GM12878 (cell line): Measurements from ENCODE around the gene SGSM2. TPM values are rescaled to one million over a fixed set of nuclear protein-coding genes. Genes with fewer than 3 reads are reported as not detected.

Experiments
- ATAC-seq: fragments of 200-7000 bp; cut with Tn5 transposase; 3 replicates; pipeline ENCODE4 v1.9.1; 2020; ENCODE audit warnings: mild to moderate bottlenecking, moderate library complexity
- BruUV-seq: library from RNA; stranded (reverse); fragments of 400-500 nt; replicated peaks from 2 replicates; lab custom pipeline; 2021; lab: Mats Ljungman, UMichigan
- CTCF ChIA-PET: fragments of 300-600 bp; sonication (Branson Sonifier 250); formaldehyde crosslinking; extraction: SDS; loops from one replicate; lab custom pipeline; 2021; ENCODE audit warnings: inconsistent platforms; lab: Yijun Ruan, JAX
- POLR2A ChIA-PET: fragments of 350-600 bp; formaldehyde crosslinking; extraction: SDS; loops from one replicate; lab custom pipeline; 2021; ENCODE audit warnings: inconsistent platforms; lab: Charles Lee
- RAD21 ChIA-PET: fragments of 300-600 bp; sonication (Branson Sonifier 250); formaldehyde crosslinking; loops from one replicate; lab custom pipeline; 2023; ENCODE audit warnings: antibody characterized with exemption; ENCODE audit not compliant: unreplicated experiment; lab: Charles Lee
- SMC1A ChIA-PET: fragments of 300-600 bp; sonication (Branson Sonifier 250); formaldehyde crosslinking; loops from one replicate; lab custom pipeline; 2023; ENCODE audit not compliant: unreplicated experiment, uncharacterized antibody; lab: Charles Lee
- DNase-seq: peaks from one replicate; pipeline ENCODE4 v3.0.0-alpha.2; 2011; ENCODE audit warnings: low read depth, low spot score
- FAIRE-seq: peaks from 3 replicates; lab custom pipeline; 2011; peaks lifted over from hg19 to GRCh38; lab: Jason Lieb, UNC
- H2AFZ ChIP-seq: 2 replicates; pipeline ENCODE4 v1.6.0; 2011; ENCODE audit warnings: low read depth, low read length, control low read depth; ENCODE audit not compliant: control insufficient read depth
- H3K27ac ChIP-seq: 2 replicates; pipeline ENCODE4 v1.5.1; 2011; ENCODE audit warnings: control low read depth; ENCODE audit not compliant: control insufficient read depth, insufficient read depth
- H3K27me3 ChIP-seq, 2 experiments: replicated peaks in 1 of 2; 2 replicates each; pipeline versions ENCODE4 v1.6.0 to v1.6.1; 2011; ENCODE audit warnings: low read length in 1 of 2; ENCODE audit not compliant: control insufficient read depth in 2 of 2, insufficient read depth in 2 of 2
- H3K36me3 ChIP-seq, 2 experiments: 2 replicates each; pipeline ENCODE4 v1.5.1; 2011; ENCODE audit warnings: low read length in 1 of 2; ENCODE audit not compliant: control insufficient read depth in 2 of 2, insufficient read depth in 2 of 2
- H3K4me1 ChIP-seq: 2 replicates; pipeline ENCODE4 v1.6.1; 2011; ENCODE audit warnings: mild to moderate bottlenecking, low read length, moderate library complexity, mixed read lengths; ENCODE audit not compliant: control insufficient read depth, insufficient read depth
- H3K4me2 ChIP-seq: 2 replicates; pipeline ENCODE4 v1.6.0; 2011; ENCODE audit warnings: control low read depth; ENCODE audit not compliant: control insufficient read depth, insufficient read depth
- H3K4me3 ChIP-seq: fragments of 200-600 bp; sonication (generic); 2 replicates; pipeline ENCODE4 v1.5.1; 2016
- H3K79me2 ChIP-seq: 2 replicates; pipeline ENCODE4 v1.6.0; 2011; ENCODE audit warnings: low read length; ENCODE audit not compliant: control insufficient read depth, insufficient read depth
- H3K9ac ChIP-seq: 2 replicates; pipeline ENCODE4 v1.8.0; 2011; ENCODE audit warnings: low read length, control low read depth, mixed read lengths; ENCODE audit not compliant: control insufficient read depth, insufficient read depth
- H3K9me3 ChIP-seq: replicated peaks from 3 replicates; pipeline ENCODE4 v1.5.1; 2011; ENCODE audit warnings: mild to moderate bottlenecking, low read length; ENCODE audit not compliant: control insufficient read depth, insufficient read depth
- H4K20me1 ChIP-seq: 2 replicates; pipeline ENCODE4 v1.6.0; 2011; ENCODE audit not compliant: control insufficient read depth, insufficient read depth
- ATF7 ChIP-seq: fragments of 450-650 bp; IDR thresholded peaks from 2 replicates; pipeline ENCODE4 v1.6.1; 2016; ENCODE audit warnings: low read depth, mild to moderate bottlenecking
- CHD1 ChIP-seq: IDR thresholded peaks from 2 replicates; pipeline ENCODE4 v1.6.1; 2012; ENCODE audit warnings: low read depth, low read length, improper control_type of control experiment
- CHD2 ChIP-seq: IDR thresholded peaks from 2 replicates; pipeline ENCODE4 v1.6.1; 2011; ENCODE audit warnings: low read depth, low read length, improper control_type of control experiment, borderline replicate concordance
- FOS ChIP-seq: IDR thresholded peaks from 3 replicates; pipeline ENCODE4 v1.6.1; 2011; ENCODE audit warnings: borderline replicate concordance; ENCODE audit not compliant: insufficient read length; ENCODE audit errors: extremely low read depth
- HDAC6 ChIP-seq: fragments of 200-600 bp; sonication (generic); IDR thresholded peaks from one replicate; pipeline ENCODE4 v1.8.0; 2017; ENCODE audit warnings: antibody characterized with exemption; ENCODE audit not compliant: unreplicated experiment
- KDM1A ChIP-seq: fragments of 200-600 bp; sonication (generic); IDR thresholded peaks from 2 replicates; pipeline ENCODE4 v1.6.1; 2016; ENCODE audit warnings: borderline replicate concordance
- LARP7 ChIP-seq: fragments of 450-650 bp; IDR thresholded peaks from 2 replicates; pipeline ENCODE4 v1.6.1; 2017; ENCODE audit warnings: mild to moderate bottlenecking
- MTA2 ChIP-seq: fragments of 450-650 bp; IDR thresholded peaks from 2 replicates; pipeline ENCODE4 v1.6.1; 2016; ENCODE audit warnings: low read depth, mild to moderate bottlenecking, moderate library complexity
- MYC ChIP-seq: IDR thresholded peaks from 2 replicates; pipeline ENCODE4 v1.6.1; 2011; ENCODE audit warnings: mild to moderate bottlenecking, low read length, moderate library complexity, inconsistent platforms; ENCODE audit not compliant: insufficient read depth, insufficient replicate concordance, insufficient read length, severe bottlenecking
- SMC3 ChIP-seq: IDR thresholded peaks from 2 replicates; pipeline ENCODE4 v1.6.1; 2011; ENCODE audit warnings: low read length, improper control_type of control experiment, borderline replicate concordance
- STAT3 ChIP-seq: IDR thresholded peaks from 2 replicates; pipeline ENCODE4 v1.6.1; 2011; ENCODE audit warnings: low read depth, low read length, improper control_type of control experiment
- SUZ12 ChIP-seq: fragments of 200-600 bp; sonication (generic); IDR thresholded peaks from one replicate; pipeline ENCODE4 v1.6.1; 2018; ENCODE audit warnings: antibody characterized with exemption, mild to moderate bottlenecking; ENCODE audit not compliant: unreplicated experiment
- TARDBP ChIP-seq: IDR thresholded peaks from 2 replicates; pipeline ENCODE4 v1.6.1; 2016; ENCODE audit warnings: borderline replicate concordance
- WGBS: methylation state at CpG from one replicate; pipeline ENCODE4 v1.1.6; 2016; ENCODE audit warnings: low lambda C conversion rate; ENCODE audit not compliant: insufficient replicate concordance, insufficient coverage; ENCODE audit errors: missing lambda C conversion rate; 5-methylcytosine and 5-hydroxymethylcytosine counted together
- in situ Hi-C: fragments of 300-500 bp; cut with MboI; formaldehyde crosslinking; loops from 9 replicates; pipeline ENCODE4 v1.14.3; 2018; ENCODE audit warnings: mixed read lengths
- intact Hi-C: fragments of 100-400 bp; cut with micrococcal nuclease; formaldehyde crosslinking; loops from one replicate; pipeline ENCODE4 v1.14.2; 2022; ENCODE audit not compliant: unreplicated experiment
- polyA plus RNA-seq, 11 experiments: library from polyadenylated mRNA; depleted of rRNA in 4 of 11; unstranded in 6 of 11; stranded (reverse) in 5 of 11; fragments of >200 nt; fragmentation: Nextera tagmentation in 4 of 11; fragmentation: Illumina TruSeq in 1 of 11; extraction: Ambion mirVana in 4 of 11; extraction: Trizol in 1 of 11; gene quantifications; 1 replicate in 1 of 11; 2 replicates in 10 of 11; pipeline versions ENCODE4 v1.2.1 to v1.2.3, GENCODE V29; 2011 to 2016; ENCODE audit warnings: inconsistent platforms in 2 of 11, missing spikeins in 2 of 11, low read depth in 1 of 11
- total RNA-seq, 4 experiments: library from RNA; depleted of rRNA in 3 of 4; stranded (reverse); fragments of >200 nt in 3 of 4; fragmentation: Illumina TruSeq in 1 of 4; extraction: Trizol in 1 of 4; gene quantifications; 2 replicates each; pipeline versions ENCODE4 v1.2.1 to v1.2.3, GENCODE V29; 2013 to 2021
- TF ChIP-seq, protein P1 (sequence below): fragments of 450-650 bp; IDR thresholded peaks from 2 replicates; pipeline ENCODE4 v1.6.1; 2017; ENCODE audit warnings: mild to moderate bottlenecking, low read depth, inconsistent platforms; ENCODE audit not compliant: poor library complexity, severe bottlenecking
- TF ChIP-seq, protein P2 (sequence below): IDR thresholded peaks from 2 replicates; pipeline ENCODE4 v1.6.1; 2012; ENCODE audit warnings: mild to moderate bottlenecking, low read depth, low read length
- TF ChIP-seq, protein P3 (sequence below): fragments of 450-650 bp; conservative IDR thresholded peaks from 2 replicates; pipeline ENCODE4 v1.6.1; 2017; ENCODE audit warnings: mild to moderate bottlenecking, moderate library complexity

The SGSM2 gene
- total and polyA plus RNA-seq, 10 of the 15 experiments (the other 5 are each of a cell fraction or from before 2014, with no cell fraction given) = 0.50 to 50.9 (median 18.5) TPM

DNA sequence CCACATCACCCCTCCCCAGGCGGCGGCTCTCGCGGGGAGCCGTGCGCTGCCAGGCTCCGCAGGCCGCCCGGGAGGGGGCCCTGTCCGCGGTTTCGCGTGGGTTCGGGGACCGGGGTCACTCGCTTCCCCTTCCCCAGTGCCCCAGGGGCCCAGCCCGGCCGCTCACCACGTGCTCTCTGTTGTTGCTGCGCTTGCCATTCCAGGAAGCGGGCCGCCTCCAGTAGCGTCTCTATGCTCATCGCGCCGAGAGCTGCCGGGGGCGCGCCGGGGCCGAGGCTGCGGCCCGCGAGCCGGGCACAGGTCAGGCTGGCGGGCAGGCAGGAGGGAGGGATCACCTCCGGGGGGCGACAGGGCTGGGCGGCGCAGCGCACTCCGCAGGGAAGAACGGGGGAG, 63.2 kb downstream of the SGSM2 start:
- intact Hi-C loops = loop anchor here (10.0 kb wide), 1 partner anchor 194 kb away; the partner anchor contains the start of gene PAFAH1B1
- Histone ChIP-seq H3K9ac (peak overlapping the region; percentile 76), H3K4me2 (peak overlapping the region; percentile 99), H3K27ac (peak overlapping the region; percentile 95), H3K36me3 (no peaks in the 10 kb centered on the region; a peak in 1 of 4 replicates), H2AFZ (peak overlapping the region; percentile 24), H3K4me1 (peaks cover 21% of the 10 kb centered on the region), H3K79me2 (peaks cover 20% of the 10 kb centered on the region), H3K27me3 (no peaks in the 10 kb centered on the region), H4K20me1 (no peaks in the 10 kb centered on the region), H3K9me3 (no peaks in the 10 kb centered on the region), H3K4me3 (peak overlapping the region; percentile 98)
- BruUV-seq = TSS peak; percentile 81
- FAIRE-seq = no peak
- POLR2A ChIA-PET = interaction anchor here (0.5 to 1.2 kb wide), 3 partner anchors 72 to 684 kb away, joined by 3 to 6 read pairs (median 6); no protein-coding TSS in a partner anchor
- peak; percentile 11 for ATAC-seq
- RAD21 ChIA-PET = interaction anchor here (0.6 to 6.7 kb wide), 2 partner anchors 16 to 18 kb away, joined by 4 to 54 read pairs; no protein-coding TSS in a partner anchor
- WGBS = 2% methylated on average over 43 of the region's 43 CpGs
- SMC1A ChIA-PET = interaction anchor here (1.0 to 1.9 kb wide), 3 partner anchors 15 to 34 kb away, joined by 3 to 8 read pairs (median 3); no protein-coding TSS in a partner anchor
- CTCF ChIA-PET = interaction anchor here (9.8 kb wide), 1 partner anchor 18 kb away, joined by 105 read pairs; no protein-coding TSS in a partner anchor
- in situ Hi-C loops = loop anchor here (25.0 kb wide), 1 partner anchor 612 kb away; no protein-coding TSS in a partner anchor
- DNase-seq = no peak
- TF ChIP-seq CHD2 = no peak
- no peak for TF ChIP-seq ATF7
- no peak for TF ChIP-seq FOS
- TF ChIP-seq LARP7 = no peak; the same call in 1 of the 2 replicates
- TF ChIP-seq, protein P1, sequence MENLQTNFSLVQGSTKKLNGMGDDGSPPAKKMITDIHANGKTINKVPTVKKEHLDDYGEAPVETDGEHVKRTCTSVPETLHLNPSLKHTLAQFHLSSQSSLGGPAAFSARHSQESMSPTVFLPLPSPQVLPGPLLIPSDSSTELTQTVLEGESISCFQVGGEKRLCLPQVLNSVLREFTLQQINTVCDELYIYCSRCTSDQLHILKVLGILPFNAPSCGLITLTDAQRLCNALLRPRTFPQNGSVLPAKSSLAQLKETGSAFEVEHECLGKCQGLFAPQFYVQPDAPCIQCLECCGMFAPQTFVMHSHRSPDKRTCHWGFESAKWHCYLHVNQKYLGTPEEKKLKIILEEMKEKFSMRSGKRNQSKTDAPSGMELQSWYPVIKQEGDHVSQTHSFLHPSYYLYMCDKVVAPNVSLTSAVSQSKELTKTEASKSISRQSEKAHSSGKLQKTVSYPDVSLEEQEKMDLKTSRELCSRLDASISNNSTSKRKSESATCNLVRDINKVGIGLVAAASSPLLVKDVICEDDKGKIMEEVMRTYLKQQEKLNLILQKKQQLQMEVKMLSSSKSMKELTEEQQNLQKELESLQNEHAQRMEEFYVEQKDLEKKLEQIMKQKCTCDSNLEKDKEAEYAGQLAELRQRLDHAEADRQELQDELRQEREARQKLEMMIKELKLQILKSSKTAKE = no peak
- peak; percentile 6 for TF ChIP-seq HDAC6
- no peak for TF ChIP-seq TARDBP
- no peak for TF ChIP-seq STAT3
- TF ChIP-seq, protein P2, sequence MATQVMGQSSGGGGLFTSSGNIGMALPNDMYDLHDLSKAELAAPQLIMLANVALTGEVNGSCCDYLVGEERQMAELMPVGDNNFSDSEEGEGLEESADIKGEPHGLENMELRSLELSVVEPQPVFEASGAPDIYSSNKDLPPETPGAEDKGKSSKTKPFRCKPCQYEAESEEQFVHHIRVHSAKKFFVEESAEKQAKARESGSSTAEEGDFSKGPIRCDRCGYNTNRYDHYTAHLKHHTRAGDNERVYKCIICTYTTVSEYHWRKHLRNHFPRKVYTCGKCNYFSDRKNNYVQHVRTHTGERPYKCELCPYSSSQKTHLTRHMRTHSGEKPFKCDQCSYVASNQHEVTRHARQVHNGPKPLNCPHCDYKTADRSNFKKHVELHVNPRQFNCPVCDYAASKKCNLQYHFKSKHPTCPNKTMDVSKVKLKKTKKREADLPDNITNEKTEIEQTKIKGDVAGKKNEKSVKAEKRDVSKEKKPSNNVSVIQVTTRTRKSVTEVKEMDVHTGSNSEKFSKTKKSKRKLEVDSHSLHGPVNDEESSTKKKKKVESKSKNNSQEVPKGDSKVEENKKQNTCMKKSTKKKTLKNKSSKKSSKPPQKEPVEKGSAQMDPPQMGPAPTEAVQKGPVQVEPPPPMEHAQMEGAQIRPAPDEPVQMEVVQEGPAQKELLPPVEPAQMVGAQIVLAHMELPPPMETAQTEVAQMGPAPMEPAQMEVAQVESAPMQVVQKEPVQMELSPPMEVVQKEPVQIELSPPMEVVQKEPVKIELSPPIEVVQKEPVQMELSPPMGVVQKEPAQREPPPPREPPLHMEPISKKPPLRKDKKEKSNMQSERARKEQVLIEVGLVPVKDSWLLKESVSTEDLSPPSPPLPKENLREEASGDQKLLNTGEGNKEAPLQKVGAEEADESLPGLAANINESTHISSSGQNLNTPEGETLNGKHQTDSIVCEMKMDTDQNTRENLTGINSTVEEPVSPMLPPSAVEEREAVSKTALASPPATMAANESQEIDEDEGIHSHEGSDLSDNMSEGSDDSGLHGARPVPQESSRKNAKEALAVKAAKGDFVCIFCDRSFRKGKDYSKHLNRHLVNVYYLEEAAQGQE = no peak
- TF ChIP-seq SUZ12 = no peak
- no peak for TF ChIP-seq SMC3
- TF ChIP-seq, protein P3, sequence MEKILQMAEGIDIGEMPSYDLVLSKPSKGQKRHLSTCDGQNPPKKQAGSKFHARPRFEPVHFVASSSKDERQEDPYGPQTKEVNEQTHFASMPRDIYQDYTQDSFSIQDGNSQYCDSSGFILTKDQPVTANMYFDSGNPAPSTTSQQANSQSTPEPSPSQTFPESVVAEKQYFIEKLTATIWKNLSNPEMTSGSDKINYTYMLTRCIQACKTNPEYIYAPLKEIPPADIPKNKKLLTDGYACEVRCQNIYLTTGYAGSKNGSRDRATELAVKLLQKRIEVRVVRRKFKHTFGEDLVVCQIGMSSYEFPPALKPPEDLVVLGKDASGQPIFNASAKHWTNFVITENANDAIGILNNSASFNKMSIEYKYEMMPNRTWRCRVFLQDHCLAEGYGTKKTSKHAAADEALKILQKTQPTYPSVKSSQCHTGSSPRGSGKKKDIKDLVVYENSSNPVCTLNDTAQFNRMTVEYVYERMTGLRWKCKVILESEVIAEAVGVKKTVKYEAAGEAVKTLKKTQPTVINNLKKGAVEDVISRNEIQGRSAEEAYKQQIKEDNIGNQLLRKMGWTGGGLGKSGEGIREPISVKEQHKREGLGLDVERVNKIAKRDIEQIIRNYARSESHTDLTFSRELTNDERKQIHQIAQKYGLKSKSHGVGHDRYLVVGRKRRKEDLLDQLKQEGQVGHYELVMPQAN = peak; percentile 77
- no peak for TF ChIP-seq KDM1A
- TF ChIP-seq MYC = no peak
- no peak for TF ChIP-seq CHD1
- no peak for TF ChIP-seq MTA2
